Prostate gland (tissue), 2 donors: ENCODE results near the gene NOSIP. TPM values are rescaled to one million over a fixed set of nuclear protein-coding genes. Genes with fewer than 3 reads are reported as not detected.

Experiments
- DNase-seq: peaks from one replicate; pipeline ENCODE4 v3.0.0-alpha.2; 2019; ENCODE audit warnings: low spot score
- H3K27ac ChIP-seq, 2 donors: fragments of 200-600 bp; sonication (generic); 2 replicates each; pipeline ENCODE4 v1.5.1; 2017 to 2019
- H3K27me3 ChIP-seq: fragments of 200-600 bp; sonication (generic); replicated peaks from 2 replicates; pipeline ENCODE4 v1.5.1; 2019; ENCODE audit not compliant: insufficient read depth
- H3K36me3 ChIP-seq, 2 donors: fragments of 200-600 bp; sonication (generic); 1 replicate in 1 of 2; 2 replicates in 1 of 2; pipeline versions ENCODE4 v1.5.1 to v1.8.1; 2017 to 2019
- H3K4me1 ChIP-seq: fragments of 200-600 bp; sonication (generic); replicated peaks from 2 replicates; pipeline ENCODE4 v1.5.1; 2019
- H3K4me3 ChIP-seq, 2 donors: fragments of 200-600 bp; sonication (generic); 2 replicates each; pipeline ENCODE4 v1.5.1; 2017 to 2019
- H3K9me3 ChIP-seq: fragments of 200-600 bp; sonication (generic); 2 replicates; pipeline ENCODE4 v1.5.1; 2017
- POLR2A ChIP-seq: fragments of 450-650 bp; IDR thresholded peaks from one replicate; pipeline ENCODE4 v1.6.1; 2016; ENCODE audit warnings: antibody characterized with exemption, mild to moderate bottlenecking
- POLR2AphosphoS5 ChIP-seq: sonication (generic); formaldehyde crosslinking; IDR thresholded peaks from one replicate; pipeline ENCODE4 v1.6.1; 2017; ENCODE audit warnings: antibody characterized with exemption
- WGBS: methylation state at CpG from one replicate; pipeline ENCODE4 v1.1.5; 2018; 5-methylcytosine and 5-hydroxymethylcytosine counted together
- intact Hi-C: fragments of 100-400 bp; cut with DNase I; formaldehyde crosslinking; loops from one replicate; pipeline ENCODE4 v1.14.2; 2022
- total RNA-seq, 2 donors: library from RNA; depleted of rRNA; stranded (reverse); fragments of >200 nt; gene quantifications; one replicate each; pipeline ENCODE4 v1.1.0, GENCODE V29; 2016
- TF ChIP-seq, protein P1 (sequence below), 4 experiments: fragments of 200-600 bp in 2 of 4; fragments of 450-650 bp in 2 of 4; sonication (generic) in 2 of 4; IDR thresholded peaks; 1 replicate in 3 of 4; 2 replicates in 1 of 4; pipeline ENCODE4 v1.5.1; 2016 to 2019; ENCODE audit warnings: antibody characterized with exemption in 4 of 4, mild to moderate bottlenecking in 2 of 4, moderate library complexity in 2 of 4

NOSIP gene
- total RNA-seq, 2 donors from 2014 or later = 62.9 to 91.7 TPM

DNA sequence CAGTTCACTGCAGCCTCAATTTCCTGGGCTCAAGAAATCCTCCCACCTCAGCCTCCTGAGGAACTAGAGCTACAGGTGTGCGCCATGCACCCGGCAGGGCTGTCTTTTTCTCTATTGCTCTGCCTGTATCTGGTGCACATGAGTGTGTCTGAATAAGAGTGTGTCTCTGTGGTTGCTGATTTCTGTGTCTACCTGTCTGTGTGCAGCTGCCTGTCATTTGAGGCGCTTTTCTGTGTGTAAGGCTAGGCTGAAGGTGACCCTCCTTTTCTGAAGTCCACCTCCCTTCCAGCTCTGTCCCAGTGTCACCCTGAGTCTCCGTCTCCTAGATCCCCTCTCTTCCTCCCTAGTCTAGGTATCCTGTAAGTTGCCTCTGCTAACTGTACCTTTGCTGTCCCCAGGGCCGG, 9.1 kb upstream of the NOSIP start:
- peak overlapping the region in 1 of 2 donors; percentile 89 for H3K4me3 ChIP-seq
- DNase-seq = no peak

DNA sequence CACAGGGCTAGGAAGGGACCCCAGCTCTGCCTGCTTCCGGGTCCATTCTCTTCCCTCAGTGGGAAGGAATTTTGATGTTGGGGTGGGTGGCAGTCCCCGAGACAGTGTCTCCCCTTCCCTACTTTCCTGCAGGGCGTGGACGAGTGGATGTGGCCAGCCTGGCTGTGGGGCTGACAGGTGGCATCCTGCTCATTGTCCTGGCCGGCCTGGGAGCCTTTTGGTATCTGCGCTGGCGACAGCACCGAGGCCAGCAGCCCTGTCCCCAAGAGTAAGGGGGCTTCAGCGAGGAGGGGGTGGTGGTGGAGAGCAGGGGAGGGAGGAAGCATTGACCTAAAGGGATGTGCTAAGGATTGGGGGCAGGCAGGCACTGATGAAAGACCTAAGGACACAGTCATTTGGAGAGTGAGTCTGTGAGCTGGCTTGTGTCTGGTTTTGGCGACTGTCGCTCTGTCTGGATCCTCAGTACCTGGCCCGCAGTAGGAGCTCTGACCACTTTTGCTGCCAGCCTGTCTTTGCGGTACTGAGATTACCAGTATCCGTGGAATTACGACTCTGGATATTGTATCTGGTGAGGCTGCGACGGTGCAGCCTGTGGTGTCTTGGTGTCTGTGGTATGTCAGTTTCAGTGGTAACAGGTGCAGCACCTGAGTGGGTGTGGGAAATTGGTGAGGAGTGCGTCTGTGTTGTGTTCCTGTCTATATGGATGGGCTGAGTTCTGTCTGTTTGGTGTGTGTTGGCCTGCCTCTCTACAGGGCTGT, 8.2 kb upstream of the NOSIP start:
- Histone ChIP-seq H3K9me3 (no peaks in the 10 kb centered on the region), H3K27me3 (no peaks in the 10 kb centered on the region), H3K4me3 (no peak overlapping the region), H3K36me3 (no peaks in the 10 kb centered on the region), H3K27ac (no peak overlapping the region), H3K4me1 (no peaks in the 10 kb centered on the region)
- WGBS = 81% methylated on average over 18 of the region's 18 CpGs
- DNase-seq = no peak
- no peak for TF ChIP-seq POLR2AphosphoS5
- TF ChIP-seq POLR2A = no peak
- TF ChIP-seq, protein P1, sequence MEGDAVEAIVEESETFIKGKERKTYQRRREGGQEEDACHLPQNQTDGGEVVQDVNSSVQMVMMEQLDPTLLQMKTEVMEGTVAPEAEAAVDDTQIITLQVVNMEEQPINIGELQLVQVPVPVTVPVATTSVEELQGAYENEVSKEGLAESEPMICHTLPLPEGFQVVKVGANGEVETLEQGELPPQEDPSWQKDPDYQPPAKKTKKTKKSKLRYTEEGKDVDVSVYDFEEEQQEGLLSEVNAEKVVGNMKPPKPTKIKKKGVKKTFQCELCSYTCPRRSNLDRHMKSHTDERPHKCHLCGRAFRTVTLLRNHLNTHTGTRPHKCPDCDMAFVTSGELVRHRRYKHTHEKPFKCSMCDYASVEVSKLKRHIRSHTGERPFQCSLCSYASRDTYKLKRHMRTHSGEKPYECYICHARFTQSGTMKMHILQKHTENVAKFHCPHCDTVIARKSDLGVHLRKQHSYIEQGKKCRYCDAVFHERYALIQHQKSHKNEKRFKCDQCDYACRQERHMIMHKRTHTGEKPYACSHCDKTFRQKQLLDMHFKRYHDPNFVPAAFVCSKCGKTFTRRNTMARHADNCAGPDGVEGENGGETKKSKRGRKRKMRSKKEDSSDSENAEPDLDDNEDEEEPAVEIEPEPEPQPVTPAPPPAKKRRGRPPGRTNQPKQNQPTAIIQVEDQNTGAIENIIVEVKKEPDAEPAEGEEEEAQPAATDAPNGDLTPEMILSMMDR (IDR thresholded peaks at IDR 0.05) = no peak
- intact Hi-C loops = no loop called here

More for the DNA sequence above, 9.1 kb upstream of the NOSIP start:
- intact Hi-C loops = no loop called here
- Histone ChIP-seq H3K27ac (peak overlapping the region; percentile 91 to 93), H3K36me3 (peaks cover under 1 to 3% of the 10 kb centered on the region in 2 donors), H3K27me3 (no peaks in the 10 kb centered on the region), H3K4me1 (peaks cover 3% of the 10 kb centered on the region), H3K9me3 (no peaks in the 10 kb centered on the region)
- WGBS = 49% methylated on average over 5 of the region's 5 CpGs
- TF ChIP-seq POLR2AphosphoS5 (no peak), POLR2A (no peak)
- TF ChIP-seq, protein P1 (IDR thresholded peaks at IDR 0.05) = no peak

DNA sequence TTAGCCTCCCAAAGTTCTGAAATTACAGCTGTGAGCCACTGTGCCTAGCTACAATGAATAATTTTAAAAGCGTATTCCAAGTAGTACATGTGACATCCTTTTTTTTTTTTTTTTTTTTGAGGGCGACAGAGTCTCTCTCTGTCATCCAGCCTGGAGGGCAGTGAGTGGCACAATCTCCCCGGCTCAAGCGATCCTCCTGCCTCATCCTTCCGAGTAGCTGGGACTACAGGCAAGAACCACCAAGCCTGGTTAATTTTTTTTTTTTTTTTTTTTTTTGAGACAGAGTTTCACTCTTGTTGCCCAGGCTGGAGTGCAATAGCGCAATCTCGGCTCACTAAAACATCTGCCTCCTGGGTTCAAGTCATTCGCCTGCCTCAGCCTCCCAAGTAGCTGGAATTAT, 6.9 kb upstream of the NOSIP start:
- Histone ChIP-seq H3K4me1 (no peaks in the 10 kb centered on the region), H3K27ac (no peak overlapping the region), H3K27me3 (no peaks in the 10 kb centered on the region), H3K4me3 (no peak overlapping the region), H3K36me3 (no peaks in the 10 kb centered on the region), H3K9me3 (no peaks in the 10 kb centered on the region)
- DNase-seq = no peak
- 86% methylated on average over 8 of the region's 8 CpGs for WGBS
- intact Hi-C loops = no loop called here
- TF ChIP-seq POLR2A (no peak), POLR2AphosphoS5 (no peak)
- TF ChIP-seq, protein P1 (IDR thresholded peaks at IDR 0.05) = no peak

DNA sequence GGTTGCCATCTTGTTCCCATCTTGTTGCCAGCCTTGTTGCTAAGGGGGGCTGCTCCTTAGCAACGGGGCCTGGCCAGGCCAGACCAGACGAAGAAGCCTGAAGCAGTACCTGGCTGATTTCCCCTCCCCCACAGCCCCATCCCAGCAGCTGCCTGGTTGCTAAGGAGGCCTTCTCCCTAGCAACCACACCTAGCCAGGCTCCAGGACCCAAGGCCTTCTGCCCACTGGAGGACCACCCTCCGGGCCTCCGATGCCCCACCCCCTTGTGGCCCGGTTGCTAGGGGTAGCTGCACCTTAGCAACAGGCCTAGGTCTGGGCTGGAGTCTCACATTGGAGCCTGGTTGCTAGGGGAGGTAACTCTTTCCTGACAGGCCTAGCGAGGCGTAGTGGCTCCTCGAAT, 4.7 kb upstream of the NOSIP start:
- TF ChIP-seq POLR2A (no peak), POLR2AphosphoS5 (no peak)
- TF ChIP-seq, protein P1 (IDR thresholded peaks at IDR 0.05) = no peak
- H3K27ac ChIP-seq = no peak overlapping the region
- H3K4me1 ChIP-seq = no peaks in the 10 kb centered on the region
- intact Hi-C loops = no loop called here
- no peaks in the 10 kb centered on the region for H3K9me3 ChIP-seq
- H3K36me3 ChIP-seq = no peaks in the 10 kb centered on the region
- H3K27me3 ChIP-seq = no peaks in the 10 kb centered on the region
- H3K4me3 ChIP-seq = no peak overlapping the region
- 45% methylated on average over 8 of the region's 8 CpGs for WGBS
- no peak for DNase-seq

DNA sequence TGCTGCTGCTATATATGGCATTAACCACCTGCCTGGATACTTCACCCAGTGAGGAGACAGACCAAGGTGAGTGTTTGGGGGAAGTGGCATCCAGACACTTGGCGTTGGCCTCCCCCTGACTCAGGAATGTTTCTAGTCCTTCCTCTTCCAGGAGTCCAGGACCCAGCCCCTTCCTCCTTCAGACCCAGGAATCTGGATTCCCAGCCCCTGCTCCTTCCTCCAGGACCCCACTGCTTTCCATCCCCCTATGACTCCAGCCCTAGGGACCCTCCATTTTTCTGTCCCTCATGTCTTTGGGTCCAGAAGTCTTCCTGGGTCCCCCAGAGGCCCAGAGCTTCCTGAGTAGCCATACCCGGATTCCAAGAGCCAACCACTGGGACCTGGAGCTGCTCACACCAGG, 2.9 kb upstream of the NOSIP start:
- Histone ChIP-seq H3K27ac (no peak overlapping the region), H3K4me1 (no peaks in the 10 kb centered on the region), H3K36me3 (no peaks in the 10 kb centered on the region), H3K4me3 (no peak overlapping the region), H3K27me3 (no peaks in the 10 kb centered on the region), H3K9me3 (no peaks in the 10 kb centered on the region)
- no peak for DNase-seq
- intact Hi-C loops = no loop called here
- TF ChIP-seq POLR2A (no peak), POLR2AphosphoS5 (no peak)
- TF ChIP-seq, protein P1 (IDR thresholded peaks at IDR 0.05) = no peak
- 47% methylated on average over 2 of the region's 2 CpGs for WGBS
